Measurements from ENCODE around the gene FLRT2. TPM values are rescaled to one million over a fixed set of nuclear protein-coding genes. Genes with fewer than 3 reads are reported as not detected.

Gene FLRT2
- total and polyA plus RNA-seq, 2 donors (not counting 1 experiment from before 2014, with no cell fraction given), result not detected

GRCh38 chr14:85572845-85573244 lies 42.9 kb downstream of the FLRT2 start:
- peaks cover 0 to 4% (median 0%) of the 10 kb centered on the region in 3 donors for H3K9me3 ChIP-seq (ENCODE audit: control extremely low read depth in 1 of 3, control insufficient read depth in 2 of 3, insufficient read depth in 1 of 3, low read length in 2 of 3)
- H4K20me1 ChIP-seq (ENCODE audit: control insufficient read depth, insufficient read depth, low read length, poor library complexity, severe bottlenecking), result no peaks in the 10 kb centered on the region
- POLR2A ChIA-PET, result no interaction called here
- DNase-seq (no peak), ATAC-seq (ENCODE audit: low read depth) (no peak)
- H3K79me2 ChIP-seq (ENCODE audit: control insufficient read depth, insufficient read depth, low read length), result no peaks in the 10 kb centered on the region
- CTCF ChIA-PET, result no interaction called here
- H3K27ac Mint-ChIP-seq, result no peak overlapping the region
- no peaks in the 10 kb centered on the region for H3K4me1 Mint-ChIP-seq
- no peak overlapping the region for H2AFZ ChIP-seq (ENCODE audit: insufficient read depth, low read depth, low read length, poor library complexity, severe bottlenecking)
- H3K4me1 ChIP-seq (ENCODE audit: control insufficient read depth in 2 of 2, insufficient read depth in 2 of 2, low read length in 2 of 2), result no peaks in the 10 kb centered on the region
- no peaks in the 10 kb centered on the region for H3K27me3 ChIP-seq (replicated peaks in 1 of 4; ENCODE audit: control extremely low read depth in 1 of 4, control insufficient read depth in 3 of 4, insufficient read depth in 4 of 4, low read length in 3 of 4)
- no peak overlapping the region for H3K9ac ChIP-seq (ENCODE audit: low read length)
- no peaks in the 10 kb centered on the region for H3K9me3 Mint-ChIP-seq (ENCODE audit: insufficient read depth)
- H3K27me3 Mint-ChIP-seq, result no peaks in the 10 kb centered on the region
- no peak overlapping the region for H3K27ac ChIP-seq (ENCODE audit: low read length in 2 of 2)
- no peak for TF ChIP-seq CTCF (IDR thresholded peaks at IDR 0.05)
- no peak for TF ChIP-seq EZH2 (IDR thresholded peaks at IDR 0.05; ENCODE audit: borderline replicate concordance, insufficient read depth, low read depth, low read length, poor library complexity, severe bottlenecking)
- H3K4me3 ChIP-seq (ENCODE audit: control extremely low read depth in 1 of 5, extremely low read depth in 1 of 5, insufficient read depth in 1 of 5, low read depth in 2 of 5, low read length in 4 of 5), result no peak overlapping the region
- no peaks in the 10 kb centered on the region for H3K36me3 ChIP-seq (replicated peaks in 1 of 2; ENCODE audit: control extremely low read depth in 1 of 2, control insufficient read depth in 1 of 2, extremely low read depth in 1 of 2, insufficient read depth in 2 of 2, low read length in 1 of 2)
- intact Hi-C loops (cut with micrococcal nuclease), result no loop called here
- no peak overlapping the region for H3K4me3 Mint-ChIP-seq
- no peak overlapping the region for H3K4me2 ChIP-seq (replicated peaks; ENCODE audit: low read depth, low read length, poor library complexity, severe bottlenecking)

GRCh38 chr14:85573406-85573805 lies 43.5 kb downstream of the FLRT2 start:
- Histone ChIP-seq H3K79me2 (ENCODE audit: control insufficient read depth, insufficient read depth, low read length) (no peaks in the 10 kb centered on the region), H4K20me1 (ENCODE audit: control insufficient read depth, insufficient read depth, low read length, poor library complexity, severe bottlenecking) (no peaks in the 10 kb centered on the region), H3K27ac (ENCODE audit: low read length in 2 of 2) (no peak overlapping the region), H3K9ac (ENCODE audit: low read length) (no peak overlapping the region), H3K4me3 (ENCODE audit: control extremely low read depth in 1 of 5, extremely low read depth in 1 of 5, insufficient read depth in 1 of 5, low read depth in 2 of 5, low read length in 4 of 5) (no peak overlapping the region), H3K4me1 (ENCODE audit: control insufficient read depth in 2 of 2, insufficient read depth in 2 of 2, low read length in 2 of 2) (no peaks in the 10 kb centered on the region), H3K9me3 (ENCODE audit: control extremely low read depth in 1 of 3, control insufficient read depth in 2 of 3, insufficient read depth in 1 of 3, low read length in 2 of 3) (peaks cover 0 to 4% (median 0%) of the 10 kb centered on the region in 3 donors), H3K36me3 (replicated peaks in 1 of 2; ENCODE audit: control extremely low read depth in 1 of 2, control insufficient read depth in 1 of 2, extremely low read depth in 1 of 2, insufficient read depth in 2 of 2, low read length in 1 of 2) (no peaks in the 10 kb centered on the region), H3K4me2 (replicated peaks; ENCODE audit: low read depth, low read length, poor library complexity, severe bottlenecking) (no peak overlapping the region), H2AFZ (ENCODE audit: insufficient read depth, low read depth, low read length, poor library complexity, severe bottlenecking) (no peak overlapping the region), H3K27me3 (replicated peaks in 1 of 4; ENCODE audit: control extremely low read depth in 1 of 4, control insufficient read depth in 3 of 4, insufficient read depth in 4 of 4, low read length in 3 of 4) (no peaks in the 10 kb centered on the region)
- ChIA-PET CTCF (no interaction called here), POLR2A (no interaction called here)
- Mint-ChIP-seq H3K4me3 (no peak overlapping the region), H3K27me3 (no peaks in the 10 kb centered on the region), H3K9me3 (ENCODE audit: insufficient read depth) (no peaks in the 10 kb centered on the region), H3K4me1 (no peaks in the 10 kb centered on the region), H3K27ac (no peak overlapping the region)
- ATAC-seq (ENCODE audit: low read depth) (no peak), DNase-seq (no peak)
- WGBS (ENCODE audit: insufficient coverage), result 100% methylated on average over 1 of the region's 4 CpGs
- TF ChIP-seq EZH2 (IDR thresholded peaks at IDR 0.05; ENCODE audit: borderline replicate concordance, insufficient read depth, low read depth, low read length, poor library complexity, severe bottlenecking), result no peak
- TF ChIP-seq CTCF (IDR thresholded peaks at IDR 0.05), result no peak
- intact Hi-C loops (cut with micrococcal nuclease), result no loop called here

All from B cell (primary cell).